ENCODE measurements around the gene RTRAF. TPM values are rescaled to one million over a fixed set of nuclear protein-coding genes. Genes with fewer than 3 reads are reported as not detected.

The RTRAF gene
- total RNA-seq, 1 experiment from 2014 or later, result 300 TPM

DNA sequence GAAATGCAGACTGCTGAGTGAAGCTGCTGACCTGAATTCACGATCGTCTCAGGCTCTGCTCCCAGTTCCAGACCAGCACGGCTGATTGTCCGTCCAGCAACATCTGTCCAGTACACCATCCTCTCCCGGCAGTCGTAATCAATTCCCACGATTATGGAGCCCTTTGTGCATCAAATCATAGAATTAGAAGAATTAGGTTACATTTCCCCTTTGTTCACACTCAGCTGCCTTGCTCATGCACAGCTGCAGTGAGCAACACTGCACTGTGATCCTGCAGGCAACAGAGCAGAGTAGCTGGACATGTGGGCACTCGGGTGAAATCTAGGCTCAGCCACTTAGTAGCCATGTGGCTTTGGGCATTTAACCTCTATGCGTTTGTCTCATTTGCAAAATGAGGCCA lies 22.2 kb downstream of the RTRAF start:
- BruUV-seq (replicated peaks), result no TSS peak
- no peaks in the 10 kb centered on the region for H3K4me1 ChIP-seq (ENCODE audit: insufficient read depth, low read length)
- no peaks in the 10 kb centered on the region for H3F3A ChIP-seq (ENCODE audit: low read length, unreplicated experiment)
- ChIA-PET CTCF (no interaction called here), POLR2A (ENCODE audit: unreplicated experiment) (no interaction called here)
- no peaks in the 10 kb centered on the region for H3K9me3 ChIP-seq (ENCODE audit: low read length)
- no peak overlapping the region for H2AFZ ChIP-seq (ENCODE audit: low read length)
- no peak overlapping the region for H3K4me3 ChIP-seq (ENCODE audit: low read length)
- no peak overlapping the region for H3K27ac ChIP-seq (ENCODE audit: low read length)
- peaks cover 52% of the 10 kb centered on the region for H3K36me3 ChIP-seq (ENCODE audit: low read depth, low read length)
- no peak for TF ChIP-seq EZH2 (IDR thresholded peaks at IDR 0.05; ENCODE audit: low read length, unreplicated experiment)
- no peak for TF ChIP-seq EZH2phosphoT487 (IDR thresholded peaks at IDR 0.05; ENCODE audit: borderline replicate concordance, low read length)
- TF ChIP-seq, protein P1, sequence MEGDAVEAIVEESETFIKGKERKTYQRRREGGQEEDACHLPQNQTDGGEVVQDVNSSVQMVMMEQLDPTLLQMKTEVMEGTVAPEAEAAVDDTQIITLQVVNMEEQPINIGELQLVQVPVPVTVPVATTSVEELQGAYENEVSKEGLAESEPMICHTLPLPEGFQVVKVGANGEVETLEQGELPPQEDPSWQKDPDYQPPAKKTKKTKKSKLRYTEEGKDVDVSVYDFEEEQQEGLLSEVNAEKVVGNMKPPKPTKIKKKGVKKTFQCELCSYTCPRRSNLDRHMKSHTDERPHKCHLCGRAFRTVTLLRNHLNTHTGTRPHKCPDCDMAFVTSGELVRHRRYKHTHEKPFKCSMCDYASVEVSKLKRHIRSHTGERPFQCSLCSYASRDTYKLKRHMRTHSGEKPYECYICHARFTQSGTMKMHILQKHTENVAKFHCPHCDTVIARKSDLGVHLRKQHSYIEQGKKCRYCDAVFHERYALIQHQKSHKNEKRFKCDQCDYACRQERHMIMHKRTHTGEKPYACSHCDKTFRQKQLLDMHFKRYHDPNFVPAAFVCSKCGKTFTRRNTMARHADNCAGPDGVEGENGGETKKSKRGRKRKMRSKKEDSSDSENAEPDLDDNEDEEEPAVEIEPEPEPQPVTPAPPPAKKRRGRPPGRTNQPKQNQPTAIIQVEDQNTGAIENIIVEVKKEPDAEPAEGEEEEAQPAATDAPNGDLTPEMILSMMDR (conservative IDR thresholded peaks at IDR 0.05; ENCODE audit: low read depth, low read length), result no peak
- no peak overlapping the region for H3K9ac ChIP-seq (ENCODE audit: low read length)
- no peaks in the 10 kb centered on the region for H3K79me2 ChIP-seq (ENCODE audit: low read length)
- H4K20me1 ChIP-seq (ENCODE audit: low read length), result no peaks in the 10 kb centered on the region
- no peak for ATAC-seq
- intact Hi-C loops (cut with micrococcal nuclease), result loop anchor here (5.0 kb wide), 1 partner anchor 121 kb away; no protein-coding TSS in a partner anchor
- H3K27me3 ChIP-seq (ENCODE audit: low read length), result no peaks in the 10 kb centered on the region
- no peak overlapping the region for H3K4me2 ChIP-seq (ENCODE audit: low read length)
- H3K9me2 ChIP-seq (replicated peaks; ENCODE audit: low read length), result no peaks in the 10 kb centered on the region
- DNase-seq, result no peak

DNA sequence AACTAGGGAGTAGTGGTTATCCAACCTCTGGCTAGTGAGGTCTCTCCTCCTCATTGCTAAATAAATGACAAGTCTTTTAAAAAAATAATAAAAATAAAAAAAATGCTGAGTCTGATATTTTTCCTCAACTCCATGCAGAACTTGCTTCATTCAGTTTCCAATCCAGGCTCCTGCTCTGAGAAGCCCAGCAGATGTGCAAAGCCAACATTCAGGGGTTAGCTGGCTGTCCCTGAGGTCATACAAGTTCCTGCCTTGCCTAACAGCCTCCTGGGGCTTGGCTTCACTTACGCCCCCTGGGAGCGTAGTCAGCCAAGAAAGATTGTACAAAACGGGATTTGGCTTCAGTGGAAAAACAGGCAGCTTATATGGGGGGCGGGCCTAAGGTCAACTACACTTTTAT lies 23.3 kb downstream of the RTRAF start:
- ChIA-PET POLR2A (ENCODE audit: unreplicated experiment) (no interaction called here), CTCF (interaction anchor here (0.7 kb wide), 1 partner anchor 119 kb away, joined by 3 read pairs; no protein-coding TSS in a partner anchor)
- BruUV-seq (replicated peaks), result no TSS peak
- H3K27me3 ChIP-seq (ENCODE audit: low read length), result no peaks in the 10 kb centered on the region
- no peaks in the 10 kb centered on the region for H3K9me3 ChIP-seq (ENCODE audit: low read length)
- peaks cover 40% of the 10 kb centered on the region for H3K36me3 ChIP-seq (ENCODE audit: low read depth, low read length)
- H3K4me3 ChIP-seq (ENCODE audit: low read length), result no peak overlapping the region
- H3F3A ChIP-seq (ENCODE audit: low read length, unreplicated experiment), result no peaks in the 10 kb centered on the region
- no peak for ATAC-seq
- H3K9ac ChIP-seq (ENCODE audit: low read length), result no peak overlapping the region
- H4K20me1 ChIP-seq (ENCODE audit: low read length), result no peaks in the 10 kb centered on the region
- DNase-seq, result no peak
- no peaks in the 10 kb centered on the region for H3K9me2 ChIP-seq (replicated peaks; ENCODE audit: low read length)
- no peak overlapping the region for H2AFZ ChIP-seq (ENCODE audit: low read length)
- TF ChIP-seq EZH2phosphoT487 (IDR thresholded peaks at IDR 0.05; ENCODE audit: borderline replicate concordance, low read length) (no peak), EZH2 (IDR thresholded peaks at IDR 0.05; ENCODE audit: low read length, unreplicated experiment) (no peak)
- TF ChIP-seq, protein P1 (conservative IDR thresholded peaks at IDR 0.05; ENCODE audit: low read depth, low read length), result no peak
- intact Hi-C loops (cut with micrococcal nuclease), result loop anchor here (5.0 kb wide), 1 partner anchor 120 kb away; no protein-coding TSS in a partner anchor
- H3K4me2 ChIP-seq (ENCODE audit: low read length), result no peak overlapping the region
- H3K27ac ChIP-seq (ENCODE audit: low read length), result no peak overlapping the region
- no peaks in the 10 kb centered on the region for H3K79me2 ChIP-seq (ENCODE audit: low read length)
- no peaks in the 10 kb centered on the region for H3K4me1 ChIP-seq (ENCODE audit: insufficient read depth, low read length)

DNA sequence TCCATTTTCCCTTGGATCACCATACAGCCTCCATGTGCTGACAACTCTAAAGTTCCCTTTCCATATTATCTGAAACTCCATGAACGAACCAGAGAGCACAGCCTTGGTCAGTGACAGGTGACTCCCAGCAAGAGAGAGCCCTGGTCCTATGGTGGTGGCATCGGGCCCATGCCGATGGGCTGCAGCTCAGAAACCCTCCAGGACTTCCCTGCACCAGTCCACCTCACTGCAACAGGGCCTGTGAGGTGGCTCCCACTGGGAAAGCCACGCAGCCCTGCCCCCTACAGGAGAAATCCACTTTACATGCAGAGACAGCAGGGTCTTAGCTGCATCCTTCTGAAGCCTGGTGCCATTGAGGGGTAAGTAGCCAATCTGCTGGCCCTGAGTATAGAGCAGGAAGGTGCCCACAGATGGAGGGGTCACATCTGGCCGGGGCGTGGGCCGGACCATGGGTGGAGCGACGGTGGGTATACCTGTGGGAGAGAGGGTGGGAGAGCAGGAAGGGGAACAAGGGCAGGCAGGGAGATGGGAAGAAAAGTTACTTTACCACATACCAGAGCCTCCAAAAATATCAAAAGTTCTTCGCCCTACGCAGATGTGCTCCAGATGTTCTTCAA lies 24.7 kb downstream of the RTRAF start:
- DNase-seq (peak; percentile 37), ATAC-seq (peak; percentile 57)
- H3K4me1 ChIP-seq (ENCODE audit: insufficient read depth, low read length), result no peaks in the 10 kb centered on the region
- no peaks in the 10 kb centered on the region for H3F3A ChIP-seq (ENCODE audit: low read length, unreplicated experiment)
- intact Hi-C loops (cut with micrococcal nuclease), result loop anchor here (5.0 kb wide), 1 partner anchor 118 kb away; no protein-coding TSS in a partner anchor
- H3K4me2 ChIP-seq (ENCODE audit: low read length), result no peak overlapping the region
- H3K27ac ChIP-seq (ENCODE audit: low read length), result no peak overlapping the region
- H3K9ac ChIP-seq (ENCODE audit: low read length), result no peak overlapping the region
- H2AFZ ChIP-seq (ENCODE audit: low read length), result no peak overlapping the region
- no peaks in the 10 kb centered on the region for H3K79me2 ChIP-seq (ENCODE audit: low read length)
- ChIA-PET CTCF (no interaction called here), POLR2A (ENCODE audit: unreplicated experiment) (no interaction called here)
- no TSS peak for BruUV-seq (replicated peaks)
- H3K9me2 ChIP-seq (replicated peaks; ENCODE audit: low read length), result no peaks in the 10 kb centered on the region
- no peaks in the 10 kb centered on the region for H4K20me1 ChIP-seq (ENCODE audit: low read length)
- no peaks in the 10 kb centered on the region for H3K27me3 ChIP-seq (ENCODE audit: low read length)
- no peaks in the 10 kb centered on the region for H3K9me3 ChIP-seq (ENCODE audit: low read length)
- no peak for TF ChIP-seq EZH2 (IDR thresholded peaks at IDR 0.05; ENCODE audit: low read length, unreplicated experiment)
- TF ChIP-seq EZH2phosphoT487 (IDR thresholded peaks at IDR 0.05; ENCODE audit: borderline replicate concordance, low read length), result no peak
- TF ChIP-seq, protein P1 (conservative IDR thresholded peaks at IDR 0.05; ENCODE audit: low read depth, low read length), result peak; percentile 63
- peaks cover 26% of the 10 kb centered on the region for H3K36me3 ChIP-seq (ENCODE audit: low read depth, low read length)
- H3K4me3 ChIP-seq (ENCODE audit: low read length), result no peak overlapping the region
